ENCODE data around the gene CDC42EP4.

Gene CDC42EP4

GRCh38 chr17:73304971-73305812, 6.6 kb downstream of the CDC42EP4 start:
- Mint-ChIP-seq H3K27me3 (ENCODE audit: low read depth) (peaks cover 8% of the 10 kb centered on the region), H3K4me3 (peak overlapping the region; percentile 17), H3K27ac (no peak overlapping the region), H3K9me3 (no peaks in the 10 kb centered on the region), H3K36me3 (ENCODE audit: low read depth) (no peaks in the 10 kb centered on the region), H3K4me1 (ENCODE audit: low read depth) (peaks cover 2% of the 10 kb centered on the region)

GRCh38 chr17:73304438-73304837, 7.4 kb downstream of the CDC42EP4 start:
- Mint-ChIP-seq H3K36me3 (ENCODE audit: low read depth) (no peaks in the 10 kb centered on the region), H3K27ac (no peak overlapping the region), H3K4me1 (ENCODE audit: low read depth) (no peaks in the 10 kb centered on the region), H3K27me3 (ENCODE audit: low read depth) (peaks cover 3% of the 10 kb centered on the region), H3K9me3 (no peaks in the 10 kb centered on the region), H3K4me3 (no peak overlapping the region)

GRCh38 chr17:73302189-73302588, 9.6 kb downstream of the CDC42EP4 start:
- no peak overlapping the region for H3K27ac Mint-ChIP-seq

GRCh38 chr17:73301369-73301768, 10.4 kb downstream of the CDC42EP4 start:
- Mint-ChIP-seq H3K9me3 (no peaks in the 10 kb centered on the region), H3K4me3 (no peak overlapping the region), H3K4me1 (ENCODE audit: low read depth) (peaks cover 3% of the 10 kb centered on the region), H3K27me3 (ENCODE audit: low read depth) (peaks cover 7% of the 10 kb centered on the region), H3K27ac (no peak overlapping the region), H3K36me3 (ENCODE audit: low read depth) (no peaks in the 10 kb centered on the region)

More at GRCh38 chr17:73302189-73302588, 9.6 kb downstream of the CDC42EP4 start:
- H3K9me3 Mint-ChIP-seq = no peaks in the 10 kb centered on the region
- peaks cover 3% of the 10 kb centered on the region for H3K4me1 Mint-ChIP-seq (ENCODE audit: low read depth)
- peaks cover 7% of the 10 kb centered on the region for H3K27me3 Mint-ChIP-seq (ENCODE audit: low read depth)
- no peak overlapping the region for H3K4me3 Mint-ChIP-seq
- H3K36me3 Mint-ChIP-seq (ENCODE audit: low read depth) = no peaks in the 10 kb centered on the region

GRCh38 chr17:73300392-73300791, 11.4 kb downstream of the CDC42EP4 start:
- Mint-ChIP-seq H3K9me3 (no peaks in the 10 kb centered on the region), H3K27me3 (ENCODE audit: low read depth) (peaks cover 7% of the 10 kb centered on the region), H3K27ac (no peak overlapping the region), H3K36me3 (ENCODE audit: low read depth) (no peaks in the 10 kb centered on the region), H3K4me3 (no peak overlapping the region), H3K4me1 (ENCODE audit: low read depth) (peaks cover 3% of the 10 kb centered on the region)

- no peaks in the 10 kb centered on the region for H3K36me3 Mint-ChIP-seq (ENCODE audit: low read depth)
- H3K9me3 Mint-ChIP-seq = no peaks in the 10 kb centered on the region
- no peak overlapping the region for H3K4me3 Mint-ChIP-seq
- no peak overlapping the region for H3K27ac Mint-ChIP-seq
- H3K4me1 Mint-ChIP-seq (ENCODE audit: low read depth) = peaks cover 3% of the 10 kb centered on the region
- peaks cover 7% of the 10 kb centered on the region for H3K27me3 Mint-ChIP-seq (ENCODE audit: low read depth)
These were observed 13.6 kb downstream of the CDC42EP4 start for GRCh38 chr17:73297934-73298861.

GRCh38 chr17:73293480-73293911, 18.3 kb downstream of the CDC42EP4 start:
- Mint-ChIP-seq H3K27me3 (ENCODE audit: low read depth) (peaks cover 7% of the 10 kb centered on the region), H3K4me3 (no peak overlapping the region), H3K27ac (no peak overlapping the region), H3K4me1 (ENCODE audit: low read depth) (peaks cover 20% of the 10 kb centered on the region), H3K36me3 (ENCODE audit: low read depth) (no peaks in the 10 kb centered on the region), H3K9me3 (no peaks in the 10 kb centered on the region)

- peaks cover 2% of the 10 kb centered on the region for H3K27me3 Mint-ChIP-seq (ENCODE audit: low read depth)
- no peaks in the 10 kb centered on the region for H3K9me3 Mint-ChIP-seq
- peaks cover 18% of the 10 kb centered on the region for H3K4me1 Mint-ChIP-seq (ENCODE audit: low read depth)
- no peak overlapping the region for H3K27ac Mint-ChIP-seq
- no peak overlapping the region for H3K4me3 Mint-ChIP-seq
- no peaks in the 10 kb centered on the region for H3K36me3 Mint-ChIP-seq (ENCODE audit: low read depth)
These were observed 18.8 kb downstream of the CDC42EP4 start for GRCh38 chr17:73293031-73293430.

GRCh38 chr17:73292031-73292531, 19.7 kb downstream of the CDC42EP4 start:
- H3K4me1 Mint-ChIP-seq (ENCODE audit: low read depth) = peaks cover 17% of the 10 kb centered on the region
- H3K27me3 Mint-ChIP-seq (ENCODE audit: low read depth) = no peaks in the 10 kb centered on the region
- no peak overlapping the region for H3K27ac Mint-ChIP-seq
- no peaks in the 10 kb centered on the region for H3K9me3 Mint-ChIP-seq
- H3K4me3 Mint-ChIP-seq = no peak overlapping the region
- H3K36me3 Mint-ChIP-seq (ENCODE audit: low read depth) = no peaks in the 10 kb centered on the region

- Mint-ChIP-seq H3K9me3 (no peaks in the 10 kb centered on the region), H3K27ac (no peak overlapping the region), H3K27me3 (ENCODE audit: low read depth) (no peaks in the 10 kb centered on the region), H3K4me3 (no peak overlapping the region), H3K4me1 (ENCODE audit: low read depth) (peaks cover 17% of the 10 kb centered on the region), H3K36me3 (ENCODE audit: low read depth) (no peaks in the 10 kb centered on the region)
These were observed 20.5 kb downstream of the CDC42EP4 start for GRCh38 chr17:73291260-73291801.

- Mint-ChIP-seq H3K4me3 (no peak overlapping the region), H3K27me3 (ENCODE audit: low read depth) (no peaks in the 10 kb centered on the region), H3K27ac (no peak overlapping the region), H3K4me1 (ENCODE audit: low read depth) (peaks cover 17% of the 10 kb centered on the region), H3K36me3 (ENCODE audit: low read depth) (no peaks in the 10 kb centered on the region), H3K9me3 (no peaks in the 10 kb centered on the region)
These were observed 21.2 kb downstream of the CDC42EP4 start for GRCh38 chr17:73290399-73291259.

- Mint-ChIP-seq H3K4me3 (no peak overlapping the region), H3K27ac (no peak overlapping the region), H3K9me3 (no peaks in the 10 kb centered on the region), H3K4me1 (ENCODE audit: low read depth) (peaks cover 17% of the 10 kb centered on the region), H3K36me3 (ENCODE audit: low read depth) (no peaks in the 10 kb centered on the region), H3K27me3 (ENCODE audit: low read depth) (no peaks in the 10 kb centered on the region)
These were observed 22.1 kb downstream of the CDC42EP4 start for GRCh38 chr17:73289549-73290254.

GRCh38 chr17:73288534-73289302, 23.1 kb downstream of the CDC42EP4 start:
- Mint-ChIP-seq H3K36me3 (ENCODE audit: low read depth) (no peaks in the 10 kb centered on the region), H3K4me3 (no peak overlapping the region), H3K4me1 (ENCODE audit: low read depth) (peaks cover 17% of the 10 kb centered on the region), H3K27ac (no peak overlapping the region), H3K27me3 (ENCODE audit: low read depth) (no peaks in the 10 kb centered on the region), H3K9me3 (no peaks in the 10 kb centered on the region)

Measured in T-helper 1 cell treated with Interleukin-12 subunit alpha and Interleukin-12 subunit beta and Interleukin-4 antibody, amounts not matched to agents 30 μg/mL and 1 μg/mL, for 36 hours (primary cell).